GM19468 (cell line): Measurements from ENCODE around the gene DPF3.

Source experiments
- ATAC-seq: cut with Tn5 transposase; IDR thresholded peaks from one replicate; pipeline ENCODE4 v1.9.1; 2021; ENCODE audit warnings: mild to moderate bottlenecking, moderate library complexity, moderate number of reproducible peaks; ENCODE audit not compliant: unreplicated experiment; ENCODE audit errors: extremely low read depth

The DPF3 gene

DNA sequence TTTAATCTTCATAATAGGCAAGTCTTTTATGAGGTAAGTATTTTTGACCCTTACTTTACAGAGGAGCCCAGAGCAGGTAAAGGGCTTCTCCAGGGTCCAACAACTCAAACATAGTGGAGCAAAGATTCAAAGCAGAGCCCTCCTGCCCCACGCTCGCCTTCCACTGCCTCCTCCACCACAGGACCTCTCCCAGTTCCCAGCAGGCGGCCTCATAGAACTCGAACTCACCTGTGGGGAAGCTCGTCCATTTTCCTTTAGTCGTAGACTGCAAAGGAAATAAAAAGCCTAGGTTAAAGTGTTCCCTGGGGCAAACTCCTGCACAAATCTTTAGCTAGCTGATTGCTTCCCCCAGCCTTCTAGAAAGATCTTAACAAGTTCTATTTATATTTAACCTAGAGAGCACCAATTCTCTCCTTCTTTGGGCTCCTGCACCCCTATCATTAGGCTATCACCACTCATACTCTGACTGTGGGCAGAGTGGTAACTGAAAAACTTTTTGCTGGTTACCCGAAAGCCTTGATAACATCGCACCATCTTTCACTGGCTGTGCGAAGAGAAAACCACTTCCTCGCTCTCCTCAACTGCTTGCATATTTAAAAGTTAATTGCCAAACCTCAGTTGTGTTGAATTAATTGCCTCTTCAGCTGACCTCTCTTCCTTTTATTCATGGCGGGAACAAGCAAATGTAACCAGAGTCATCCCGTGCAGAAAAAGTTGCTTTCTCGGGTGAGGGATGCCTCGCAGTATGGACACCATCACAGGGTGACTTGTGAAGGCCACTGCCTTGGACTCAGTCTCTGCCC is 299.6 kb downstream of the DPF3 start:
- ATAC-seq = peak; percentile 62

DNA sequence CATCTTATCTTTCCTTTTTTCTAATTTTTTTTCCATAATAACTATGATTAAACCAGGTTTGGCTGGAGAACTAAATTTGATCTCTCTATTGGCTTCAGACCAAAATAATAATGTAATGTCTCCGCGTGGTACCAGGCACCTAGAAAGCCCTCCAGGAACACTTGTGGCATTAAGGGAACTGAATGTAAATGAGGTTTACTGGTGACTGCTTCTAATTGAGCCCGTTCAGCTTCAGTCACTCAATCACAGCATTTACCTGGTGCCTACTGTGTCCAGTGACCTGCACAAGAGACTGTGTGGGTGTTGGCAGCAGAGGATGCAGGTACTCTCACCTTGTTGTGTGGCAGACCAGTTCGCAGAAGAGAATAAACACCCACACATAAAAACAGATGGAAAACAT is 302.5 kb downstream of the DPF3 start:
- ATAC-seq = no peak

DNA sequence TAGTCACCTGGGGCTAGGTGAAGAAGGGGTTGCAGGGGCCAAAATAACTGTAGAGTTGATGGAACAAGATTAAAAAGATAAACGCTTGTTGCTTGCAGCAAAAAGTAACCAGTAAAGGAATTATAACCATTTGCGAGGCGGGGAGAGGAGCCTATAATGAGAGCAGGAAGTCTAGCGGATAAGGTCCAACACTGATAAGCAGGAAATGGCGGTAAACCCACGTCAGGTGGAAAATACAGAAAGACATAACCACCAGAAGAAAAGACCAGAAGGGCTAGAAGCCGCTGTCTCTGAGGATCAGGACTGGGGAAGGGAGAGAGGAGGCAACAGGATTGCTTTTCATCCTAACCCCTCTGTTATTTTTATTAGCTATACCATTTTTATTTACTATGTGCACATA is 303.3 kb downstream of the DPF3 start:
- no peak for ATAC-seq

DNA sequence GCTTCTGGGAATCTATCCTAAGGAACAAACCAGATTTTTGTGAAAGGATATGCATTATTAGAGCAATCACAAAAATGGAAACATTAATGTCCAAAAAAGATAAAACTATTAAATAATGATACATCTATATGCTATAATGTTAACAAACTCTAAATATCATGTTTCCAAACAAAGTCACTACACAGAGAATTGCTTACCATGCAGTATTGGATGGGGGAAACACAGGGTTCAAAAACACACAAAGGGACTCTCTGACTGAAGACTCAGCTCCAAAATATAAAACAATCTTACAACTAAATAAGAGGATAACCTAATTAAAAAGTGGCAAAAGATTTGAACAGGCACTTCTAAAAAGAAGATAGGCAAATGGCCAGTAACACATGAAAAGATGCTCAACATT is 304.2 kb downstream of the DPF3 start:
- ATAC-seq = no peak

DNA sequence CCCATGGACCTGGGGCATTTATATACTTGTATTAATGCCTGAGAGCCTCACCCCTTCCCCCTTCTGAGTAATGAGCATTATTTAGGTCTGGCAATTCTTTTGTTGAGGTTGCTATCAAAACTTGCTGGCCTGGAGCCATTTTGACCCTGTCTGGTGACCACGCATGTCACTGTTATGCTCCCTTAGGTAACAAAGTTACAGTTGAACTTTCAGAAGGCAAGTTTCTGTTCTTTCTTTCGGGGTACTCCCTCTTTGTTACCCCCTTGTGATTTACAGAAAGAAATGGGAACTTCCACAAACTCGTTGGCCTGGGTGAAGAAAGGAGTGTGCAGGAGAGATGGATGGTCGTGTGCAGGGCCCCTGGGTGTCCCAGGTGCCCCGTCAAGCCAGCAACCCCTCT is 305.4 kb downstream of the DPF3 start:
- no peak for ATAC-seq

DNA sequence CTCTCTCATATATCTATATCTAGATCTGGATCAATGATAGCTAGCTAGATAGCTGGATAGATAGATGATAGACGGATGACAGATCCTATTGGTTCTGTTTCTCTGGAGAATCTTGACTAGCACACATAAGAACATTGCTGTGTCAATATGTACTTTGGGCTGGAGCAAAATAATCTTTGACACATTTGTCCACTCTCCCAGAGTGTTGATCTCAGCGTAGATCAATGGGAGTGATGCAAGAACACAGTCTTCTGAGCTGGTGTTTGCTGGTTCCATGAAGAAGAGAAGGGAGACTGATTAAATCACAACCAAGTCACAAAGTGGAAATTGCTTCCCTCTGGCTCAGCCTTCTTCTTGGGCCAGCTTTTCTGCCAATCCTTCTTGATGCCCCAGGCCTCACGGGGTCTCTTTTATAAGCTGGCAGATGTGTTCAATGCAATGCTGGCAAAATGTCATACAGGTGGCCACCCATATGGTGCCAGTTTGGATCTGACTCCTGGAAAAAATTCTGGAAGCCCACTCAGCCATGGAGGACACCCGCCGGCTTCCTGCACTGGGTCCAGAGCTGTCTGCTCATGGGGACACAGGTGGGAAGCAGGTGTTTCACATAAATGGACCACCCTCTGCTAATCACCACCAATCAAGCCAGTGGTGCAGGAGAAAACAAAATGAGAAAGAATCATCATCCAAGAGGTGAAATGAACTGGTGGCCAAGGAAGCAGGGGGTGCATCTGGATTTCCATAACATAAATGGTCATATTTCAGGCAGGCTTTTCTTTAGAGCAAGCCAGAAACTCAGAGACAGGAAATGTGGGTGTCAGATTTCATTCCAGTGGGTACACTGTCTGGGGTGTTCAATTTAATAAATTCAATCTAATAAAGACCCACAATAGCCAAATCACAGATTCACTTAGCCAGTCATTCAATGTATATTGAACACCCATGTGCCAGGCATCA is 310.3 kb downstream of the DPF3 start:
- no peak for ATAC-seq

DNA sequence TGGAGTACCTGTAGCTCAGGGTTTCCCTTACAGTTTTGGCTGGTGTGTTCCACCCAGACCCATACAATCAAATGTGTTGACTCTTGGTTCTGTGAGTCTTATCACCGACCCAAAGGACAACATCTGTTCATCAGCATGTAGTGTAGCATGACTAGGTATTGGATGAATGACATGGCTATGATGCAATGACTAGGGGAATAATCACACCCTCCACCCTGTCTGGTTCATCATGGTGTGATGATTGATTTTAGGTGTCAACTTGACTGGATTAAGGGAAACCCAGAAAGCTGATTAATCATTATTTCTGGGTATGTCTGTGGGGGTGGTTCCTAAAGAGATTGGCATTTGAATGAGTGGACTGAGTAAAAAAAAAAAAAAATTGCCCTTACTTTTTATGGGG is 311.3 kb downstream of the DPF3 start:
- ATAC-seq = no peak

DNA sequence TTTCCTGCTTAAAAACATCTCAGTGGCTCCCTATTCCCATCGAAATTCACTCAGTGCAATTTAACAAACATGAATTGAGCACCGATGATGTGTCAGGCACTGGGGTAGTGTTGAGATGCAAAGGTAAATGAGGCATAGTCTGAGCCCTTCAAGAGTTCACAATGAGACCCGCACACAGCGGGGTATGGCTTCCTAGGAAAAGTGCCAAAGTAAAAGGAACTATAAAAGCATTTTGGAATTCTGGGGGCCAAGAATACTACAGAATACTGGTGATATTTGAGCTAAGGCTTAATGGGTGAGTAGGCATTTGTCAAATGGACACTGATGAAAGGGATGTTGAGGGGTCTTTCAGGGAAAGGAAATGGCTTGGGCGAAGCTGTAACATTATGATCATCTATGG is 315.4 kb downstream of the DPF3 start:
- ATAC-seq = no peak

DNA sequence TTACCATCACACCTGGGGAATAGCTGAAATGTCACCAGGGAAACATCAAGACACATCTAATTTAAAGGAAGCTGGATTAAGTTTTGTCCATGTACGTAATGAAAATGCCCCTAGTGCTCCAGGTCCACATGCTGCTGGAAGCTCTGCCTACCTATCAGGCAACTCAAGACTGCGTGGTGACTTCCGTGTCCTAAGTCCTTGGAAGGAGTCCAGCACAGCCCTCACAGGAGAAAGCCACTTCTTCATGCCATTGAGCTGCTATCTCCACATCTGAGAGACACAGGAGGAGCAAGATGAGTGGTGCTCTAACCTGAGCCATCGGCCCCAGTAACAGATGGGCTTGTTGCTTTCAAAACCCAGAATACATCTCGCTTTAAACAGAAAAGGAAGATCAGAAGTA is 316.4 kb downstream of the DPF3 start:
- ATAC-seq = no peak

DNA sequence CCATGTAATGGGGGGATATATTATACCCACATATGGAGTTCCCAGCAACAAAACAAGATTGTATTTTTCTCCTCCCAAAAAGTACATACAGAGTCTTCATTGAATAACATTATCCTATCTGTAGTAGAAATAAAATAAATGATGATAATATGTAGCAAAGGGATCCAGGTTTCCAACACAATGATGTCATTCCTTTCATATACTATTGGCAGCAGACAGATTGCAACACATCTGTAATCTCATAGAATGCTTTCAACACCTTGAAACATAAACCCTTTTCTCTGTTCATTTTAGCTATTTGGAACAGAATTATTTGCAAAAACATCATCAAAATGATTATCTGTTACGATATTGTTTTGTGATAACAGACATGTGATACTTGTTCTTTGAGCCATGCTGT is 317.6 kb downstream of the DPF3 start:
- ATAC-seq = no peak

DNA sequence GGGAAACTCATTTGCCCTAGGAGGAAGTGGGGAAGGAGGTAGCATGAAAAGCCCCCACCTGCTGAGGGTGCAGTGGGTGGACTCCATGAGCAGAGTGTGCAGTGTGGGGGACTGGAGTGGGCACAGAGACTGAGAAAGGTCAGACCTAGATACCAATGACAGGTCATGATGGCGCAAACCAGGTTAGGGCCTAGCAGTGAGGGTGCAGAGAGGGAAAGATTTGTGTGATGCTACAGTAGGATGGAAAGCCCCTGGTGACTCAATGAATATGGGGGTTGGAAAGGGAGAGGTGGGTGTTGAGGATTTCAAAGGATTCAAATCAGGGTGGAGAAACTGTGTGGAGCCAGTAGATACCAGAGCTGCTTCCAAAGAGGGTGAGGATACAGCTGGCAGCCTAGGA is 319.2 kb downstream of the DPF3 start:
- ATAC-seq = no peak

DNA sequence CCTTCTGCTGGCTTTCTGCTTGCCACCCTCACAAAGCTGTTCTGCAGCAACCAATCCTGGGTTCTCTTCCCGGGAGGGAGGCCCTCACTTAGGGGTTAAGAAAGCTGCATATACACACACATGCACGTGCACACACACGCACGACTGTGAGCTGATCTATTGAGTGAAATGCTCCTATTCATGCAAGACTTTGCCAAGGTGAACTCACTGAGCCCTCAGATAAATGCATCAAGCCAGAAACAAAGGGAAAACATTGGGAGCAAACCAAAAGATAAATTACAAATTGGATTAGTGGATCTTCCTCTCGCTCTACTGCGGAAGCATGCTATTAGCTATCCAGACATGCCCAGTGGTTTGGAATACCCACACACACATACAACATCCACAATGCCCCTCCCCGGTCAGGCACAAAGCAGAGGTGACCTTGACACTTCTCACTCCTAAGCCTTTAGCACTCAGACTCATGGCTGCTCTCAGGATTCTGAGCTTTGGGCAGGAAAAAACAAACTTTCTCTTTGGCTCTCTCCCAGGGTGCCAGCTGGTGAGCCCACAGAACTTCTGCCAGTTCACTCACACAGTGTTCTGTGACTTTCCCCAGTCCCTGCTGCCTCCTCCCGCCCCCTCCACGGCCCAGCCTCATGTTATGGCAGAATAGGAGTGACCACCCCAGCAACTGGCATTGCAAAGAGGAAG is 320.0 kb downstream of the DPF3 start:
- no peak for ATAC-seq
